GM12878 (cell line): ENCODE results near the gene BCAS4. TPM values are rescaled to one million over a fixed set of nuclear protein-coding genes. Genes with fewer than 3 reads are reported as not detected.

Source experiments
- ATF7 ChIP-seq: fragments of 450-650 bp; IDR thresholded peaks from 2 replicates; pipeline ENCODE4 v1.6.1; 2016; ENCODE audit warnings: low read depth, mild to moderate bottlenecking
- BHLHE40 ChIP-seq, 2 experiments: fragments of 450-650 bp in 1 of 2; IDR thresholded peaks; 2 replicates each; pipeline ENCODE4 v1.6.1; 2011 to 2017; ENCODE audit warnings: low read depth in 2 of 2, borderline replicate concordance in 1 of 2, improper control_type of control experiment in 1 of 2, low read length in 1 of 2, mild to moderate bottlenecking in 1 of 2
- ETV6 ChIP-seq, 2 experiments: fragments of 450-650 bp in 1 of 2; IDR thresholded peaks in 1 of 2; conservative IDR thresholded peaks in 1 of 2; 2 replicates each; pipeline ENCODE4 v1.6.1; 2014; ENCODE audit warnings: antibody characterized with exemption in 1 of 2, borderline replicate concordance in 1 of 2, low read depth in 1 of 2, mild to moderate bottlenecking in 1 of 2, moderate library complexity in 1 of 2
- FOXM1 ChIP-seq: IDR thresholded peaks from 2 replicates; pipeline ENCODE4 v1.6.1; 2012; ENCODE audit warnings: low read depth, mild to moderate bottlenecking, inconsistent platforms, low read length, moderate library complexity
- IKZF1 ChIP-seq: fragments of 450-650 bp; conservative IDR thresholded peaks from 2 replicates; pipeline ENCODE4 v1.6.1; 2017; ENCODE audit warnings: antibody characterized with exemption, mild to moderate bottlenecking
- RB1 ChIP-seq: fragments of 450-650 bp; formaldehyde crosslinking; IDR thresholded peaks from 2 replicates; pipeline ENCODE4 v1.6.1; 2017; ENCODE audit warnings: mild to moderate bottlenecking, borderline replicate concordance
- RELA ChIP-seq: fragments of 450-650 bp; IDR thresholded peaks from 2 replicates; pipeline ENCODE4 v1.8.0; 2014; ENCODE audit warnings: borderline replicate concordance; ENCODE audit not compliant: partially characterized antibody
- SMAD5 ChIP-seq: IDR thresholded peaks from 2 replicates; pipeline ENCODE4 v1.6.1; 2016; ENCODE audit warnings: antibody characterized with exemption, low read depth
- SMC3 ChIP-seq: IDR thresholded peaks from 2 replicates; pipeline ENCODE4 v1.6.1; 2011; ENCODE audit warnings: low read length, improper control_type of control experiment, borderline replicate concordance
- SP1 ChIP-seq: IDR thresholded peaks from one replicate; pipeline ENCODE4 v1.6.1; 2011; ENCODE audit warnings: low read depth, low read length
- STAT1 ChIP-seq: fragments of 450-650 bp; conservative IDR thresholded peaks from 2 replicates; pipeline ENCODE4 v1.6.1; 2014; ENCODE audit warnings: antibody characterized with exemption, mild to moderate bottlenecking
- TCF3 ChIP-seq: IDR thresholded peaks from 2 replicates; pipeline ENCODE4 v1.6.1; 2012; ENCODE audit warnings: low read depth, mild to moderate bottlenecking, low read length, borderline replicate concordance; ENCODE audit not compliant: insufficient read depth
- WRNIP1 ChIP-seq: IDR thresholded peaks from 2 replicates; pipeline ENCODE4 v1.6.1; 2011; ENCODE audit warnings: low read depth, low read length, improper control_type of control experiment, borderline replicate concordance
- ZNF217 ChIP-seq: fragments of 450-650 bp; IDR thresholded peaks from 2 replicates; pipeline ENCODE4 v1.6.1; 2017; ENCODE audit warnings: antibody characterized with exemption, mild to moderate bottlenecking
- polyA plus RNA-seq, 11 experiments: library from polyadenylated mRNA; depleted of rRNA in 4 of 11; unstranded in 6 of 11; stranded (reverse) in 5 of 11; fragments of >200 nt; fragmentation: Nextera tagmentation in 4 of 11; fragmentation: Illumina TruSeq in 1 of 11; extraction: Ambion mirVana in 4 of 11; extraction: Trizol in 1 of 11; gene quantifications; 1 replicate in 1 of 11; 2 replicates in 10 of 11; pipeline versions ENCODE4 v1.2.1 to v1.2.3, GENCODE V29; 2011 to 2016; ENCODE audit warnings: inconsistent platforms in 2 of 11, missing spikeins in 2 of 11, low read depth in 1 of 11
- total RNA-seq, 4 experiments: library from RNA; depleted of rRNA in 3 of 4; stranded (reverse); fragments of >200 nt in 3 of 4; fragmentation: Illumina TruSeq in 1 of 4; extraction: Trizol in 1 of 4; gene quantifications; 2 replicates each; pipeline versions ENCODE4 v1.2.1 to v1.2.3, GENCODE V29; 2013 to 2021
- TF ChIP-seq, protein P1 (sequence below): fragments of 450-650 bp; IDR thresholded peaks from 2 replicates; pipeline ENCODE4 v1.6.1; 2017; ENCODE audit warnings: mild to moderate bottlenecking
- TF ChIP-seq, protein P2 (sequence below): fragments of 450-650 bp; IDR thresholded peaks from 2 replicates; pipeline ENCODE4 v1.6.1; 2017; ENCODE audit warnings: low read depth, mild to moderate bottlenecking, moderate library complexity
- TF ChIP-seq, protein P3 (sequence below): fragments of 450-650 bp; IDR thresholded peaks from 2 replicates; pipeline ENCODE4 v1.6.1; 2016; ENCODE audit warnings: mild to moderate bottlenecking
- TF ChIP-seq, protein P4 (sequence below): fragments of 450-650 bp; conservative IDR thresholded peaks from 2 replicates; pipeline ENCODE4 v1.6.1; 2017; ENCODE audit warnings: mild to moderate bottlenecking, moderate library complexity

Gene BCAS4
- total and polyA plus RNA-seq, 10 of the 15 experiments (the other 5 are each of a cell fraction or from before 2014, with no cell fraction given) = 14.8 to 214 (median 65.3) TPM

DNA sequence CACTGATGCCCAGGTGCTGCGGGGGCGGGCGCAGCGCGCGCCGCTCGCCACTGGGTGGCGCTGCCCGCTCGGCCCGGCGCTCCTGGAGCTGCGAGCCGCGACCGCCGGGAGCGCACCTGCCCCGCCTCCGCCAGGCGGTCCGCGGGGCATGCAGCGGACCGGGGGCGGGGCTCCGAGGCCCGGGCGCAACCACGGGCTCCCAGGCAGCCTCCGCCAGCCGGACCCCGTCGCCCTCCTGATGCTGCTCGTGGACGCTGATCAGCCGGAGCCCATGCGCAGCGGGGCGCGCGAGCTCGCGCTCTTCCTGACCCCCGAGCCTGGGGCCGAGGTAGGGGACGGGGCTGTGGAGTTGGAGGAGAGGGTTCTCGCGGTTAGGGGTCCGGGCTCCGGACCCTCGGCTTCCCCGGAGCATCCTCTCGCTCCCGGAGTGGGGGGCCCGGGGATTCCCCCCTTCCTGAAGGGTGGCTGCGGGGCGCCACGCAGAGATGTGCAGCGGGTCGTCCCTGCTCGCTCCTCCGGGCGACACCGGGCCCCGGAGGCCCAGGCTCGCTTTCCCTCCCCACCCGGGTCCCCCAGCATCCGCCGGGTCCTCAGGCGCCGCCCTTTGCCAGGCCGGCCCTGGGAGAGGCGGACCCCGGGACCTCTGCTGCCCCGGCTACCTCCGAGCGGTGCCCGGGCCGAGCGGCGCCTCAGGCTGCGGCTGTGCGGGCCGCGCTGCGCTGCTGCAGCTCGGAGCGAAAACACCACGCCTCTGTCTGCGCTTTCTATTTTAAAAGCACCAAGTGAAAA is at the start of gene BCAS4 (continued):
- TF ChIP-seq, protein P1, sequence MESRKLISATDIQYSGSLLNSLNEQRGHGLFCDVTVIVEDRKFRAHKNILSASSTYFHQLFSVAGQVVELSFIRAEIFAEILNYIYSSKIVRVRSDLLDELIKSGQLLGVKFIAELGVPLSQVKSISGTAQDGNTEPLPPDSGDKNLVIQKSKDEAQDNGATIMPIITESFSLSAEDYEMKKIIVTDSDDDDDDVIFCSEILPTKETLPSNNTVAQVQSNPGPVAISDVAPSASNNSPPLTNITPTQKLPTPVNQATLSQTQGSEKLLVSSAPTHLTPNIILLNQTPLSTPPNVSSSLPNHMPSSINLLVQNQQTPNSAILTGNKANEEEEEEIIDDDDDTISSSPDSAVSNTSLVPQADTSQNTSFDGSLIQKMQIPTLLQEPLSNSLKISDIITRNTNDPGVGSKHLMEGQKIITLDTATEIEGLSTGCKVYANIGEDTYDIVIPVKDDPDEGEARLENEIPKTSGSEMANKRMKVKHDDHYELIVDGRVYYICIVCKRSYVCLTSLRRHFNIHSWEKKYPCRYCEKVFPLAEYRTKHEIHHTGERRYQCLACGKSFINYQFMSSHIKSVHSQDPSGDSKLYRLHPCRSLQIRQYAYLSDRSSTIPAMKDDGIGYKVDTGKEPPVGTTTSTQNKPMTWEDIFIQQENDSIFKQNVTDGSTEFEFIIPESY = no peak
- TF ChIP-seq TCF3 (peak; percentile 99), RB1 (peak; percentile 92; the same call in 1 of the 2 replicates), ZNF217 (peak; percentile 56), WRNIP1 (no peak), STAT1 (0 out of 2 replicates have a peak, but pooled peaks have one; percentile 37), ETV6 (conservative IDR thresholded peaks at IDR 0.05 in 1 of 2, IDR thresholded peaks at IDR 0.05 in 1 of 2; ENCODE audit: borderline replicate concordance in 1 of 2, low read depth in 1 of 2) (peak in 1 of 2 experiments; percentile 89; a peak in 3 of 4 replicates), BHLHE40 (IDR thresholded peaks at IDR 0.05; ENCODE audit: borderline replicate concordance in 1 of 2, low read depth in 2 of 2, low read length in 1 of 2) (peak; percentile 70 to 90; a peak in 3 of 4 replicates), IKZF1 (peak; percentile 83), SMC3 (peak; percentile 60), SP1 (peak; percentile 61), SMAD5 (no peak), FOXM1 (0 out of 2 replicates have a peak, but pooled peaks have one; percentile 14), ATF7 (no peak), RELA (peak; percentile 68)
- TF ChIP-seq, protein P2, sequence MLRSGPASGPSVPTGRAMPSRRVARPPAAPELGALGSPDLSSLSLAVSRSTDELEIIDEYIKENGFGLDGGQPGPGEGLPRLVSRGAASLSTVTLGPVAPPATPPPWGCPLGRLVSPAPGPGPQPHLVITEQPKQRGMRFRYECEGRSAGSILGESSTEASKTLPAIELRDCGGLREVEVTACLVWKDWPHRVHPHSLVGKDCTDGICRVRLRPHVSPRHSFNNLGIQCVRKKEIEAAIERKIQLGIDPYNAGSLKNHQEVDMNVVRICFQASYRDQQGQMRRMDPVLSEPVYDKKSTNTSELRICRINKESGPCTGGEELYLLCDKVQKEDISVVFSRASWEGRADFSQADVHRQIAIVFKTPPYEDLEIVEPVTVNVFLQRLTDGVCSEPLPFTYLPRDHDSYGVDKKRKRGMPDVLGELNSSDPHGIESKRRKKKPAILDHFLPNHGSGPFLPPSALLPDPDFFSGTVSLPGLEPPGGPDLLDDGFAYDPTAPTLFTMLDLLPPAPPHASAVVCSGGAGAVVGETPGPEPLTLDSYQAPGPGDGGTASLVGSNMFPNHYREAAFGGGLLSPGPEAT = no peak
- TF ChIP-seq, protein P3, sequence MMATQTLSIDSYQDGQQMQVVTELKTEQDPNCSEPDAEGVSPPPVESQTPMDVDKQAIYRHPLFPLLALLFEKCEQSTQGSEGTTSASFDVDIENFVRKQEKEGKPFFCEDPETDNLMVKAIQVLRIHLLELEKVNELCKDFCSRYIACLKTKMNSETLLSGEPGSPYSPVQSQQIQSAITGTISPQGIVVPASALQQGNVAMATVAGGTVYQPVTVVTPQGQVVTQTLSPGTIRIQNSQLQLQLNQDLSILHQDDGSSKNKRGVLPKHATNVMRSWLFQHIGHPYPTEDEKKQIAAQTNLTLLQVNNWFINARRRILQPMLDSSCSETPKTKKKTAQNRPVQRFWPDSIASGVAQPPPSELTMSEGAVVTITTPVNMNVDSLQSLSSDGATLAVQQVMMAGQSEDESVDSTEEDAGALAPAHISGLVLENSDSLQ = no peak
- TF ChIP-seq, protein P4, sequence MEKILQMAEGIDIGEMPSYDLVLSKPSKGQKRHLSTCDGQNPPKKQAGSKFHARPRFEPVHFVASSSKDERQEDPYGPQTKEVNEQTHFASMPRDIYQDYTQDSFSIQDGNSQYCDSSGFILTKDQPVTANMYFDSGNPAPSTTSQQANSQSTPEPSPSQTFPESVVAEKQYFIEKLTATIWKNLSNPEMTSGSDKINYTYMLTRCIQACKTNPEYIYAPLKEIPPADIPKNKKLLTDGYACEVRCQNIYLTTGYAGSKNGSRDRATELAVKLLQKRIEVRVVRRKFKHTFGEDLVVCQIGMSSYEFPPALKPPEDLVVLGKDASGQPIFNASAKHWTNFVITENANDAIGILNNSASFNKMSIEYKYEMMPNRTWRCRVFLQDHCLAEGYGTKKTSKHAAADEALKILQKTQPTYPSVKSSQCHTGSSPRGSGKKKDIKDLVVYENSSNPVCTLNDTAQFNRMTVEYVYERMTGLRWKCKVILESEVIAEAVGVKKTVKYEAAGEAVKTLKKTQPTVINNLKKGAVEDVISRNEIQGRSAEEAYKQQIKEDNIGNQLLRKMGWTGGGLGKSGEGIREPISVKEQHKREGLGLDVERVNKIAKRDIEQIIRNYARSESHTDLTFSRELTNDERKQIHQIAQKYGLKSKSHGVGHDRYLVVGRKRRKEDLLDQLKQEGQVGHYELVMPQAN = peak; percentile 48
